ENCODE measurements around the gene LRRC58.
"Not testable (repeated sequence)": the region's sequence is repeated elsewhere in the genome, so short reads cannot be mapped to it uniquely, and the experiment has no call there.

The LRRC58 gene

GRCh38 chr3:120348991-120349854 lies at the start of gene LRRC58:
Gene LRRC58 (minus strand): TSS chr3:120349354. CDS start chr3:120349243, 111 bp downstream.
- DNase-seq = peak; percentile 96

DNA sequence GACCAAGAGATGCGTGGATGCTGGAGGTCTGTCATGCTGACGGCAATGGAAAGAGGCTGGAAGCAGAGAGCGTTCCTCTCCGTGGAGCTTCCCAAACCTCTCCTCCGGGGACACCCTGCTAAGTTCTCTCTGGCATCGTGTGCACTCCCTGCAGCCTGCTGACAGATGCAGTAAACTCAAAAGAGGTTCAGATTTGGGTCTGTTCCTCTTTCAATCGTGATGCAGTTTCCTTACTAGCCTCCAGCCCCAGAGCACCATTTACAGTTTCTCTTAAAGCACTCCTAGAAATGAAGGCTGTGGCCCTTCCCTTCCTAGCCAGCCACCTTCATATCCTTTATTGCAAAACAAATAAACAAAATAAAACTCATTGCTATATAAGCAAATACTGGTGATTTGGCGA lies 47.3 kb upstream of the LRRC58 start:
- DNase-seq = no peak

DNA sequence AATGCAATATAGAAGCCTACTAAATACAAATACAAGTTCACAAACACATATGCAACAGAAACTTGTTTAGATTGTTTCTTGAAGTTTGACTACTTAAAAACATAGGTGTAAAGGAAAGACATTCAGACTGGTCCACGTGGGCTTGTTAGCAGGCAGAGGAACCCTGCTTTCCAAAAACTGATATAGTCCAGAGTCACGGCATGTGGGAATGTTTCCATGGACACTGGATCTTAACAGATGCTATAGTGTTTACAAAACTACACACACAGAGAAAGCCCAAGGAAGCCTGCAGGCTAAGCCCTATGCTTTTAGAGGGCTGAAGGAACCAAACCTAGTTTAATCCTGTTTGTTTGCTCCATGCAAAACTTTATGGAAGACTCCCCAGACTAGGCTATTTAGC lies 45.2 kb upstream of the LRRC58 start:
- DNase-seq = no peak

GRCh38 chr3:120393761-120394160 lies 44.6 kb upstream of the LRRC58 start:
- no peak for DNase-seq

DNA sequence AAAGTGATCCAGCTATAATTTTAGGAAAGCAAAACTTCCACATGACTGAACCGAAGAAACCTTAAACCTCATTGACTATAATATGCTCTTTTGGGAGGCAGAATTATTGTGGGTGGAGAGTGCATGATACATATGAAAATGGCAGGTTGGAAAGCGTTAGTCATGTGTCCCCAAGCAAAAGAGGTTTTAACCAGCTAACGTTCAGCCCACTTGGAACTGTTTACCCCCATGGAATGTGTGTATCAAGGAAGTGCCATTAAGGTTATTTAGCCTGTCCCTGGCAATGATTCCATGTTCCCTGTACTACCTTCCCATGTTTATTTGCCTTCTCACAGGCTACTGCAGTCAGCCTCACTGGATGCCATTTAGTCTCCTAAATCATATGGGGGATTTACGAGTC lies 44.1 kb upstream of the LRRC58 start:
- DNase-seq = no peak

GRCh38 chr3:120382941-120383447 lies 33.8 kb upstream of the LRRC58 start:
- no peak for DNase-seq

DNA sequence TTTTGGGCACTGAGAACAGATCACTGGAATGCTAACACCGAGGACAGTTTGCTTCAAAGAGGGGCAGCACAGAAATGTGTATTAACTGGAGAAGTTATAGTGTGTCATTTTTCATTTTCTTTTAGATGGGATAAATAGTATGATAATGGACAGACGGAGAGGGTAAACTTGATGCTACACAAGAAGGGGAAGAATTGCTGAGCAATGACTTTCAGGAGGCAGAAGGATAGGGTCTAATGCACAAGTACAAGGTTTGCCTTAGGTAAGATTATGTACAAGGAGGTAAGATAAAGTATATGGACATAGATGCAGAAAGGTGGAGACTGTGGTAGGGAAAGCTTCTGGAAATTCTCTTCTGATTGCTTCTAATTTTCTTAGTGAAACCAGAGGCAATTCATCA lies 32.3 kb upstream of the LRRC58 start:
- no peak for DNase-seq

GRCh38 chr3:120377948-120378347 lies 28.8 kb upstream of the LRRC58 start:
- not testable (repeated sequence) for DNase-seq

- no peak for DNase-seq
Observed at GRCh38 chr3:120370463-120370862, 21.3 kb upstream of the LRRC58 start.

DNA sequence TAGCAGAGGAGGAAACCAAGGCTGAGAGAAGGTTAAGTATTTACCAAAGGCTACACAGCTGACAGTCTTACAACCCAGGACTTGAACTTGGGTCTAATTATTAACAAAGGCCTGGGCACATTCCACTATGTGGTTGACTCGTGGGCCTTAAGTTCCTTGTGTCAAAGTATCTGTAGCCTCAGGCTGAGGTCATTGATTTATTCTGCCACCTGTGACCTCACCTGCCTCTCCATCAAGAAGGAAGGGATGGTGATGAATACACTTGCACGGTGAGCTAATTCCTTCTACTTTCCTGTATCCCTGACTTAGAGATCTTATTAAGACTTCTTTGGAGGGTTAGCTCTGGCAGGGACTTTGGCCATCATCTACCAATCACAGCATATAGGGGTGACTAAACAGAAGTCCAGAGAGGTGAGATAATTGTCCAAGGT lies 19.9 kb upstream of the LRRC58 start:
- no peak for DNase-seq

DNA sequence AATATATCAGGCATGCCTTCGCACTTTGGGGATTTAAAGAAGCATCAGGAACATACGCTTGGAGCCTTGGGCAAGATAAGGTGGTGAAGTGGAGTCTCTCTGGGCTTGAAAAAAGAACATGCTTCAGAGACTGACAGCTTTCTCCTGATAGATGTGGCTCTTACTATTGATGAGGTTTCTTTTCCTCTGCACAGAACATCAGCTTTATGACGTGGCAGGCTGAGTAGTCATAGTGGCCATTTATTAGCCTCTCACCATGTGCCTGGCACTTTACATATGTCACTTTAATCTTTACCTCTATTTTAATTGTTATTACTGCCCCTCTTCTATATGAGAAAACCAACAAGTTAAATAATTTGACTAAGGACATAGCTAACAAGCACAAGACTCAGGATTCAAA lies 19.0 kb upstream of the LRRC58 start:
- no peak for DNase-seq

DNA sequence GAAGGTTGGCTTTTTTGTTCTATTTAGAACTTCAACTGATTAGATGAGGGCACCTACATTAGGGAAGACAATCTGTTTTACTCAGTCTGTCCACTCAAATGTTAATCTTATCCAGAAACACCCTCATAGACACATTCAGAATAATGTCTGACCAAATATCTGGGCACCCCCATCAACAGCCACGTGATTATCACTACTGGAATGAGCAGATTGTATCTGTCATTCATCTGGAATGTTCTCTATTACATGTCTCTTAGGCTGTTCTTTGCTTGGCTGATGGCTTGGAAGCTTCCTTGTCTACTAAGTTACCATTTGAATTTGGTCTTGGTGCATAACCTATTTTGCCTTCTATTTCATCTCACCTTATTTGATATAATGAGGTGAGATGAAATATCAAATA lies 15.7 kb upstream of the LRRC58 start:
- no peak for DNase-seq

DNA sequence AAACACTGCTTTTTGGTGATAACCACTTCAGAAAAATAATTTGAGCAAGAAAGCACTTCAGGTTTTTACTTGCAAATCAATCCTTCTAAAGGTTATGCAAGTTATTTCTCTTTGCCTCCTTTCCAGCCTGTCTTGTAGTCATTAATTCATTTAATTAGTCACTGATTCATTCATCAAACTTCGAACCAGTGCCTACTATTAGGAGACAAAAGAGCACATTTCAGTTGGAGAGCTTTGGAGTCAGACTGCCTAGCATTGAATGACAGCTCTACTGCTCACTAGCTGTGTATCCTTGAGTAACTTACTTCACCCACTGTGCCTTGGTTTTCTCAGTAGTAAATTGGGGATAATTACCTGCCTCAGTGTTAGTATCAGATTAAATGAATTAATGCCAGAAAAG lies 14.9 kb upstream of the LRRC58 start:
- DNase-seq = no peak

DNA sequence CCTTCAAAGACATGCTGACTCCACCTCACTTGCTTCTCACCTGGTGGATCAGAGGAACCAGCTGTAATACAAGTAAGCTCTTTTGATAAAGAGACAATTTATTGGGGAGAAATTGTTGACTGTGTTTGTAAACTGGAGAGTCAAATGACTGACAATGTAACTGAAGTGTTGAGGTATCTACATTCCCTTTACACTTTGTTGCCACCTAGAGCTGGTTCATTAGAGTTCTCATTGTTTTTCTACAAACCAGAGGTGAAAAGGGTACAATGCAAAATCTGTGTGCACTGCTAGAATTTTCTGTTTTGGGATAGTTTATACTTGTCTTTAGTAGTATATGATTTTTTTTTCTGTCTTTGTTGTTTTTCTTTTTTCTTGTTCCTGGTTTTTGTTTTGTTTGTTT lies 8.7 kb upstream of the LRRC58 start:
- no peak for DNase-seq

DNA sequence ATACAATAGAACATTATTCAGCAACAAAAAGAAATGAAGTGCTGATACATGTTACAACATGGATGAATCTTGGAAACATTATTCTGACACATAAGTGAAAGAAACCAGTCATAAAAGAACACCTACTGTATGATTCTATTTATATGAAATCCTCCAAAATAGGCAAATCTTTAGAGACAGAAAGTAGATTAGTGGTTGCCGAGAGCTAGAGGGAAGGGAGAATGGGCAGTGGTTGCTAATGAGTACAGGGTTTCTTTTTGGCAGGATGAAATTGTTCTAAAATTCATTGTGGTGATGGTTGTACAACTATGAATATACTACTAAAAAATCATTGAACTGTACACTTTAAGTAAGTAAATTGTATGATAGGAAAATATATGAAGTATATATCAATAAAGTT lies 6.3 kb upstream of the LRRC58 start:
- DNase-seq = no peak

- DNase-seq = no peak
Observed at GRCh38 chr3:120353463-120353862, 4.3 kb upstream of the LRRC58 start.

GRCh38 chr3:120352017-120352416 lies 2.9 kb upstream of the LRRC58 start:
- DNase-seq = no peak

- DNase-seq = no peak
Observed at GRCh38 chr3:120350401-120350941, 1.3 kb upstream of the LRRC58 start.

DNA sequence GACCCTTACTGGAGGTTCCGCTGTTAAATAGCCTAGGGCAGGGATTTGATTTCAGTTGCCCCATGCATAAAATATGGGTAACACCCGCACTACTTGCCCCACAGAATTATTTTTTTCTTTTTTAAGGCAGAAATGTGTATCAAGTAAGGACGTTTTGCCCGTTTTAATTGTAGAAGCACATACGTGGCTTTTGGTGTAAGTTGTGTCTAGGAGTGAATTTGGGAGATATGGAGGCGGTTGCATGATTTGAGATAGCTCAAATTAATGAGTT lies 636 bp upstream of the LRRC58 start:
- DNase-seq = no peak

DNA sequence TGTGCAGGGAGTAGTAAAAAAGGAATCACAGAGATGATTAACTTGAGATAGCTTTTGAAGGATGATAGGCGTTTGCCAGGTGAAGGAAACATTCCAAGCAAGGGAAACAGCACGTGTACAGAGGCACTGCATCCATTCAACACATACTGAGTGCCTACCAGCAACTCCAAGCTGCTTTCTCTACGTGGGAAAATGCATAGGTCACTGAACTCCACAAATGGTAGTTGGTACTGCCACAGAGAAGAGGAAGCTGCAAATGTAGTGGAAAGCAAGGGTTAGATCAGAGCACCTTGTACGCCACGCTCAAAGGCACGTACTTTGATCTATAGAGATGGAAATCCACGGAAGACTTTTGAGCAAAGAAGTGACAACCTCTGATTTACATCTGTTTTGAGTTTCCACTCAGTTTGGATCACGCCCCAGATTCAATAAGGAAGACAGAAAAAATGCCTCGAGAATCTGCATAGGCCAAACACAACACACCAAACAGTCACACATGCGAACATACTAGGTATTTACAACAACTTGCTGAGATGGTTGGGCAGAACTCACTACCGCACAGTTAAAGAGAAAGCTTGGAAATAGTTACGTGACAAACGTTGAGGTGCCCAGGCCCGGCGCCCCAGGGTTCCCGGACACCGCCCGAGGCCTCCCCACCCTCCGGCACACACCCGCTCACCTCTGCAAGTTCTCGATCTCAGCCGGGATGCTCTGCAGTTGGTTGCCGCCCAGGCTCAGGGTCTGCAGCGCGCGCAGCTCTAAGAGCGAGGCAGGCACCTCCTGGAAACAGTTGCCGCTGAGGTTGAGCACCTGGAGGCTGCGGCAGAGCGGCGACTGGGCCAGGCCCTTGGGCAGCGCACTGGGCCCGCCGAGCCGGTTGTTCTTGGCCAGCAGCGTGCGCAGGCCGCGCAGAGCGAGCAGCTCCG lies 826 bp downstream of the LRRC58 start:
- DNase-seq = peak; percentile 59

DNA sequence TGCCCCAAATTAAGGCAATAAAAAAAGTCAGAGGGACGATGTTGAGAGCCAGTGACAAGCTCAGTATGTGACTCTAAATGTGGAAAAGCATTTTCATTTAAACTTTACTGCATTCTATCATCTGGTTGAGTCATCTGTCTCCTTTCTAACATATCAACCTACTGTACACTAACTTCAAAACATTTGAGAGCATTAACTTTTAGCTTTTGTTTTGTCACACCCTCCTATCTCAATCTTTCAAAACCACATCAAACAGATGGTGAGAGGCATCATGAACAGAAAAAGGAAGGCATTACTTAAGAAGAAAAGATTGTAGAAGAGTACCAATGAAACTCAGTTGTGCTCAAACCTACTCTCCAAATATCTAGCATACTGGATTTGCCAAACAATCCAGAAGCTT lies 4.8 kb downstream of the LRRC58 start:
- DNase-seq = no peak

GRCh38 chr3:120341658-120342346 lies 7.4 kb downstream of the LRRC58 start:
- DNase-seq = no peak

- no peak for DNase-seq
Observed at GRCh38 chr3:120339362-120339761, 9.8 kb downstream of the LRRC58 start.
